DOHH2 (cell line): ENCODE results near the gene PEAK1.

Experiments
- H3F3A ChIP-seq: fragments of 200-600 bp; sonication (generic), shearing (Covaris generic); 2 replicates; pipeline ENCODE4 v1.6.0; 2016; ENCODE audit warnings: antibody characterized with exemption, mild to moderate bottlenecking; ENCODE audit not compliant: control insufficient read depth, insufficient read depth
- H3K27ac ChIP-seq: fragments of 200-600 bp; sonication (generic); 2 replicates; pipeline ENCODE4 v1.5.1; 2014; ENCODE audit warnings: low read depth, mild to moderate bottlenecking, low read length, moderate library complexity
- H3K27me3 ChIP-seq: fragments of 200-600 bp; sonication (generic); 2 replicates; pipeline ENCODE4 v1.6.1; 2014; ENCODE audit warnings: mild to moderate bottlenecking, low read length, mixed read lengths; ENCODE audit not compliant: control insufficient read depth
- H3K36me3 ChIP-seq: fragments of 200-600 bp; sonication (generic); 2 replicates; pipeline ENCODE4 v1.6.1; 2014; ENCODE audit warnings: mild to moderate bottlenecking, low read length, moderate library complexity, mixed read lengths; ENCODE audit not compliant: control insufficient read depth
- H3K4me1 ChIP-seq: fragments of 200-600 bp; sonication (generic); 2 replicates; pipeline ENCODE4 v1.6.1; 2014; ENCODE audit warnings: mild to moderate bottlenecking, low read length, mixed read lengths; ENCODE audit not compliant: control insufficient read depth
- H3K4me2 ChIP-seq: fragments of 200-600 bp; sonication (generic); 2 replicates; pipeline ENCODE4 v1.6.0; 2014; ENCODE audit warnings: mild to moderate bottlenecking, low read length, moderate library complexity
- H3K4me3 ChIP-seq: fragments of 200-600 bp; sonication (generic); 2 replicates; pipeline ENCODE4 v1.5.1; 2014; ENCODE audit warnings: mild to moderate bottlenecking, low read length, mixed read lengths
- H3K79me2 ChIP-seq: fragments of 200-600 bp; sonication (generic); 2 replicates; pipeline ENCODE4 v1.6.1; 2014; ENCODE audit warnings: mild to moderate bottlenecking, low read length, mixed read lengths; ENCODE audit not compliant: control insufficient read depth
- H3K9me2 ChIP-seq: fragments of 200-600 bp; sonication (generic); replicated peaks from 2 replicates; pipeline ENCODE4 v1.6.1; 2014; ENCODE audit warnings: mild to moderate bottlenecking, low read length, mixed read lengths; ENCODE audit not compliant: control insufficient read depth
- H3K9me3 ChIP-seq: fragments of 200-600 bp; sonication (generic); 2 replicates; pipeline ENCODE4 v1.6.1; 2014; ENCODE audit warnings: antibody characterized with exemption, low read length, mixed read lengths; ENCODE audit not compliant: control insufficient read depth, insufficient read depth
- H4K20me1 ChIP-seq: fragments of 200-600 bp; sonication (generic); 2 replicates; pipeline ENCODE4 v1.6.0; 2014; ENCODE audit warnings: low read depth, mild to moderate bottlenecking, antibody characterized with exemption, low read length, moderate library complexity; ENCODE audit not compliant: control insufficient read depth, insufficient read depth
- EZH2phosphoT487 ChIP-seq: fragments of 200-600 bp; sonication (generic); IDR thresholded peaks from 2 replicates; pipeline ENCODE4 v1.6.1; 2017; ENCODE audit warnings: borderline replicate concordance, mild to moderate bottlenecking, antibody characterized with exemption, low read length, moderate library complexity, mixed read lengths
- TF ChIP-seq, protein P1 (sequence below): fragments of 200-600 bp; sonication (generic); IDR thresholded peaks from one replicate; pipeline ENCODE4 v1.5.1; 2014; ENCODE audit warnings: antibody characterized with exemption, mild to moderate bottlenecking, low read depth, low read length; ENCODE audit not compliant: poor library complexity, severe bottlenecking

PEAK1 gene

DNA sequence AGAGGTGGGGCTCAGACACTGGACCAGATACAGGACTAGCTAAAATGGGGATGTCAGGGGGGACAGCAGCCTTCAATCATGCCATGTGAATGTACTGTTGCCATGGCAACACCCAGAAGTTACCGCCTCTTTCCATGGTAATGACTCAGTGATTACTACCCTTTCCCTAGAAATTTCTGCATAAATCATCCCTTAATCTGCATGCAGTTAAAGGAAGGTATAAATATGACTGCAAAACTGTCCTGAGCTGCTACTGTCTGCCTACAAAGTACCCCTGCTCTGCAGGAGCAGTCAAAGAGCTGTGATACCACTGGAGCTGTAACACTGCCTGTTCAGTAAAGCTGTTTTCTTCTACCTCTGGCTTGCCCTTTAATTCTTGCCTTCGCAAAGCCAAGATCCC, 168.2 kb downstream of the PEAK1 start:
- Histone ChIP-seq H3F3A (no peaks in the 10 kb centered on the region), H3K9me2 (no peaks in the 10 kb centered on the region), H3K27me3 (no peaks in the 10 kb centered on the region), H3K79me2 (no peaks in the 10 kb centered on the region), H3K4me3 (no peak overlapping the region), H4K20me1 (no peaks in the 10 kb centered on the region), H3K27ac (no peak overlapping the region), H3K4me2 (no peak overlapping the region), H3K4me1 (no peaks in the 10 kb centered on the region), H3K36me3 (no peaks in the 10 kb centered on the region), H3K9me3 (no peaks in the 10 kb centered on the region)
- no peak for TF ChIP-seq EZH2phosphoT487
- TF ChIP-seq, protein P1, sequence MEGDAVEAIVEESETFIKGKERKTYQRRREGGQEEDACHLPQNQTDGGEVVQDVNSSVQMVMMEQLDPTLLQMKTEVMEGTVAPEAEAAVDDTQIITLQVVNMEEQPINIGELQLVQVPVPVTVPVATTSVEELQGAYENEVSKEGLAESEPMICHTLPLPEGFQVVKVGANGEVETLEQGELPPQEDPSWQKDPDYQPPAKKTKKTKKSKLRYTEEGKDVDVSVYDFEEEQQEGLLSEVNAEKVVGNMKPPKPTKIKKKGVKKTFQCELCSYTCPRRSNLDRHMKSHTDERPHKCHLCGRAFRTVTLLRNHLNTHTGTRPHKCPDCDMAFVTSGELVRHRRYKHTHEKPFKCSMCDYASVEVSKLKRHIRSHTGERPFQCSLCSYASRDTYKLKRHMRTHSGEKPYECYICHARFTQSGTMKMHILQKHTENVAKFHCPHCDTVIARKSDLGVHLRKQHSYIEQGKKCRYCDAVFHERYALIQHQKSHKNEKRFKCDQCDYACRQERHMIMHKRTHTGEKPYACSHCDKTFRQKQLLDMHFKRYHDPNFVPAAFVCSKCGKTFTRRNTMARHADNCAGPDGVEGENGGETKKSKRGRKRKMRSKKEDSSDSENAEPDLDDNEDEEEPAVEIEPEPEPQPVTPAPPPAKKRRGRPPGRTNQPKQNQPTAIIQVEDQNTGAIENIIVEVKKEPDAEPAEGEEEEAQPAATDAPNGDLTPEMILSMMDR, result no peak

DNA sequence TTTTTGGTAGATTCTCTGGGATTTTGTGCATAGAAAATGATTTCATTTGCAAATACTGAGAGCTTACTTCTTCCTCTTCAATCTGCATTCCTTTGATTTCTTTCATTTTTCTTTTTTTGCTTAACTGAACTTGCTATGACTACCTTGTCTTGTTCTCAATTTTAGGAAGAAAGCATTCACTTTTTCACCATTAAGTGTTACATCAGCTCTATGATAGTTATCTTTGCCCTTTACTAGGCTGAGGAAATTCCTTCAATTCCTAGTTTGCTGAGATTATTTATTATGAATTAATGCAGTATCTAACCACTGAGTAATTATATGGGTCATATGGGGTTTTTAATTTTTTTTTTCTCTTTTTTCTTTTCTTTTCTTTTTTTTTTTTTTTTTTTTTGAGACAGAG, 172.8 kb downstream of the PEAK1 start:
- no peaks in the 10 kb centered on the region for H3F3A ChIP-seq
- H3K9me3 ChIP-seq, result no peaks in the 10 kb centered on the region
- no peak overlapping the region for H3K27ac ChIP-seq
- no peaks in the 10 kb centered on the region for H3K79me2 ChIP-seq
- H3K27me3 ChIP-seq, result no peaks in the 10 kb centered on the region
- H3K9me2 ChIP-seq, result no peaks in the 10 kb centered on the region
- H3K36me3 ChIP-seq, result no peaks in the 10 kb centered on the region
- no peak overlapping the region for H3K4me3 ChIP-seq
- TF ChIP-seq EZH2phosphoT487, result no peak
- TF ChIP-seq, protein P1, result no peak
- no peaks in the 10 kb centered on the region for H3K4me1 ChIP-seq
- no peak overlapping the region for H3K4me2 ChIP-seq
- no peaks in the 10 kb centered on the region for H4K20me1 ChIP-seq

DNA sequence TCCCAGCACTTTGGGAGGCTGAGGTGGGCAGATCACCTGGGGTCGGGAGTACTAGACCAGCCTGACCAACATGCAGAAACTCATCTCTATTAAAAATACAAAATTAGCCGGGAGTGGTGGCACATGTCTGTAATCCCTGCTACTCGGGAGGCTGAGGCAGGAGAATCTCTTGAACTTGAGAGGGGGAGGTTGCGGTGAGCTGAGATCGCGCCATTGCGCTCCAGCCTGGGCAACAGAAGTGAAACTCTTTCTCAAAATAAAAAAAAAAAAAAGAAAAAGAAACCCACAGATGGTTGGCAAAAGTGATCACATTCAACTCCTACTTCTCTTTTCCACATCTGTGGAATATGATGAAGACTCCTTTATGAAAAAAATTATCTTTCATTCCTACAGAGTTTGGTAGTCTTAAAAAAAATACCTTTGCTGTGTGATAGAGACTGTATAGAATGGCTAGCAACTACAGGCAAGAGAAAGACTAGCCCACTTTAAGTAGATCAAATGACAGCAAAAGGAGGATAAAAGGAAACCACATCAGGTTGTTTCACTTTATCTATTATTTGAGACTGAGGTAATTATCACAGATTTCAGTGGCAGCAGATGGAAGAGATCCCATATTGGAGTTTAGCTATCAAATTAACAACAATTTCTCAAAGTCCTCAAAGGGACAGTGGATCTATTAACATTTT, 176.0 kb downstream of the PEAK1 start:
- H3K4me1 ChIP-seq, result no peaks in the 10 kb centered on the region

More for the DNA sequence above, 176.0 kb downstream of the PEAK1 start:
- Histone ChIP-seq H4K20me1 (no peaks in the 10 kb centered on the region), H3K9me3 (no peaks in the 10 kb centered on the region), H3F3A (no peaks in the 10 kb centered on the region), H3K27me3 (no peaks in the 10 kb centered on the region), H3K79me2 (no peaks in the 10 kb centered on the region), H3K9me2 (no peaks in the 10 kb centered on the region), H3K27ac (no peak overlapping the region), H3K36me3 (no peaks in the 10 kb centered on the region), H3K4me3 (no peak overlapping the region), H3K4me2 (no peak overlapping the region)
- TF ChIP-seq, protein P1, result no peak
- TF ChIP-seq EZH2phosphoT487, result no peak
